KMS-11 (cell line): ENCODE results near the gene MTA1.
A peak's percentile ranks its signal among the peaks of the same experiment; 100 is the strongest.

Experiments
- H2AFZ ChIP-seq: fragments of 200-600 bp; sonication (generic); 2 replicates; pipeline ENCODE4 v1.6.1; 2016; ENCODE audit warnings: antibody characterized with exemption, mixed run types, low read depth
- H3K27ac ChIP-seq: fragments of 200-600 bp; sonication (generic); 2 replicates; pipeline ENCODE4 v1.6.1; 2016; ENCODE audit warnings: mild to moderate bottlenecking, mixed run types
- H3K27me3 ChIP-seq: fragments of 200-600 bp; sonication (generic); 2 replicates; pipeline ENCODE4 v1.6.1; 2017; ENCODE audit warnings: mild to moderate bottlenecking, low read depth, mixed run types, moderate library complexity; ENCODE audit not compliant: insufficient read depth
- H3K36me3 ChIP-seq: fragments of 200-600 bp; sonication (generic); 2 replicates; pipeline ENCODE4 v1.6.1; 2017; ENCODE audit warnings: mild to moderate bottlenecking, mixed run types; ENCODE audit not compliant: insufficient read depth
- H3K4me1 ChIP-seq: fragments of 200-600 bp; sonication (generic); 2 replicates; pipeline ENCODE4 v1.6.1; 2016; ENCODE audit warnings: mild to moderate bottlenecking, low read depth, mixed run types; ENCODE audit not compliant: poor library complexity, severe bottlenecking
- H3K4me2 ChIP-seq: fragments of 200-600 bp; sonication (generic); 2 replicates; pipeline ENCODE4 v1.7.0; 2016; ENCODE audit warnings: mild to moderate bottlenecking, mixed run types
- H3K4me3 ChIP-seq: fragments of 200-600 bp; sonication (generic); IDR thresholded peaks from 2 replicates; pipeline ENCODE4 v1.6.1; 2017; ENCODE audit warnings: low read depth, low read length, mixed read lengths; ENCODE audit not compliant: insufficient read depth
- H3K79me2 ChIP-seq: fragments of 200-600 bp; sonication (generic); 2 replicates; pipeline ENCODE4 v1.6.1; 2016; ENCODE audit warnings: low read depth, mixed run types; ENCODE audit not compliant: insufficient read depth
- H3K9ac ChIP-seq: fragments of 200-600 bp; sonication (generic); 2 replicates; pipeline ENCODE4 v1.6.1; 2016; ENCODE audit warnings: mild to moderate bottlenecking, mixed run types
- H4K20me1 ChIP-seq: fragments of 200-600 bp; sonication (generic); 2 replicates; pipeline ENCODE4 v1.6.1; 2016; ENCODE audit warnings: mild to moderate bottlenecking, mixed run types; ENCODE audit not compliant: insufficient read depth
- CTCF ChIP-seq: fragments of 200-600 bp; sonication (generic); conservative IDR thresholded peaks from 2 replicates; pipeline ENCODE4 v1.6.1; 2017; ENCODE audit warnings: low read depth, mild to moderate bottlenecking, antibody characterized with exemption, low read length, moderate library complexity, mixed read lengths

Gene MTA1

GRCh38 chr14:105473033-105473676 lies 53.5 kb downstream of the MTA1 start:
- no peak overlapping the region for H3K9ac ChIP-seq
- no peaks in the 10 kb centered on the region for H3K36me3 ChIP-seq
- no peak for TF ChIP-seq CTCF
- peak overlapping the region; percentile 85 for H3K4me2 ChIP-seq
- H3K4me1 ChIP-seq, result peaks cover 18% of the 10 kb centered on the region
- H3K4me3 ChIP-seq, result no peak overlapping the region
- peaks cover 30% of the 10 kb centered on the region for H3K27me3 ChIP-seq
- no peaks in the 10 kb centered on the region for H3K79me2 ChIP-seq
- peak overlapping the region; percentile 64; the same call in 1 of the 2 replicates for H2AFZ ChIP-seq
- H4K20me1 ChIP-seq, result no peaks in the 10 kb centered on the region
- H3K27ac ChIP-seq, result no peak overlapping the region

GRCh38 chr14:105473677-105474482 lies 54.3 kb downstream of the MTA1 start:
- H2AFZ ChIP-seq, result peak overlapping the region; percentile 64; the same call in 1 of the 2 replicates
- no peak for TF ChIP-seq CTCF
- peaks cover 37% of the 10 kb centered on the region for H3K27me3 ChIP-seq
- no peak overlapping the region for H3K4me3 ChIP-seq
- H4K20me1 ChIP-seq, result no peaks in the 10 kb centered on the region
- H3K4me1 ChIP-seq, result peaks cover 18% of the 10 kb centered on the region
- H3K79me2 ChIP-seq, result no peaks in the 10 kb centered on the region
- H3K9ac ChIP-seq, result peak overlapping the region; percentile 39; the same call in 1 of the 2 replicates
- H3K4me2 ChIP-seq, result peak overlapping the region; percentile 85
- H3K36me3 ChIP-seq, result no peaks in the 10 kb centered on the region
- H3K27ac ChIP-seq, result peak overlapping the region; percentile 45; the same call in 1 of the 2 replicates

GRCh38 chr14:105474483-105475268 lies 55.0 kb downstream of the MTA1 start, which contains the start of gene CRIP2:
Gene CRIP2 (plus strand): TSS chr14:105474821. CDS start chr14:105474863, 42 bp downstream.
- TF ChIP-seq CTCF, result no peak
- Histone ChIP-seq H3K79me2 (no peaks in the 10 kb centered on the region), H3K9ac (peak within 1 kb of the TSS; percentile 39; the same call in 1 of the 2 replicates), H4K20me1 (no peaks in the 10 kb centered on the region), H3K4me2 (peak within 1 kb of the TSS; percentile 85), H3K36me3 (no peaks in the 10 kb centered on the region), H3K27ac (peak within 1 kb of the TSS; percentile 45; the same call in 1 of the 2 replicates), H2AFZ (peak within 1 kb of the TSS; percentile 69), H3K27me3 (peaks cover 44% of the 10 kb centered on the region), H3K4me3 (no peak within 1 kb of the TSS), H3K4me1 (peaks cover 22% of the 10 kb centered on the region)
